GDM1 (cell line): ENCODE measurements around the gene COBL.

Source experiments
- DNase-seq: peaks from one replicate; lab custom pipeline; 2025; lab: John Stamatoyannopoulos, UW

Gene COBL

GRCh38 chr7:51306761-51307160, 9.8 kb downstream of the COBL start:
- no peak for DNase-seq

DNA sequence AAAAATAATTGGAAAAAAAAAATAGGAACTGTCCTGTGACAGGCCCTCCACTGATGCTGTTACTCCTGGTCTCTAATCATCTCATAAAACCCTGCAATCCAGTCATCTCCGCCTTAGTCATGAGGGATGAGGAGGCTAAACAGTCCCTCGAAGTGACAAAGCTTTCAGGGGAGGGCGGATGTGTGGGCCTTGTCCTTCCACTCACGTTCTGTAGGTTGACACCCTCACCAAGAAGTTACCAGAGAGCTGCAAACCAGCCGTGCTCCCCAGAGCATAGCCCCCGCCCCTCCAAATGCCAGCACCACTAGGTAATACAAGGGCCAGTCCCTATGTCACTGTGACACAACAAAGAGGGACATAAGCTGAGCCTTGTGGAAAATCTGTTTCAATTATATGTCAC, 11.9 kb downstream of the COBL start:
- no peak for DNase-seq

DNA sequence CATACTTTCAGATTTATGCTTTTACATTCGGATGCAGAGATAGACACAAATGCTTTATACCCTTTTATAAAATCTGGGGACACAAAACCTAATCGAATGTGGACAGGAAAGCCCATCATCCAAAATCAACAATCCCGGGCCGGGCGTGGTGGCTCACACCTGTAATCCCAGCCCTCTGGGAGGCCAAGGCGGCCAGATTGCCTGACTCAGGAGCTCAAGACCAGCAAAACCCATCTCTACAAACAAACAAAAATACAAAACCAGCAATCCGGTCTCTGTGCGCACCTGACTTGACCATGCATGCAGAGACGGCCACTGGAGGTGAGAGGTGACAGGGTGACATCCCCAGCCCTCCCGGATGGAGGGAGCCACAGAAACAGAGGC, 13.5 kb downstream of the COBL start:
- DNase-seq: no peak

DNA sequence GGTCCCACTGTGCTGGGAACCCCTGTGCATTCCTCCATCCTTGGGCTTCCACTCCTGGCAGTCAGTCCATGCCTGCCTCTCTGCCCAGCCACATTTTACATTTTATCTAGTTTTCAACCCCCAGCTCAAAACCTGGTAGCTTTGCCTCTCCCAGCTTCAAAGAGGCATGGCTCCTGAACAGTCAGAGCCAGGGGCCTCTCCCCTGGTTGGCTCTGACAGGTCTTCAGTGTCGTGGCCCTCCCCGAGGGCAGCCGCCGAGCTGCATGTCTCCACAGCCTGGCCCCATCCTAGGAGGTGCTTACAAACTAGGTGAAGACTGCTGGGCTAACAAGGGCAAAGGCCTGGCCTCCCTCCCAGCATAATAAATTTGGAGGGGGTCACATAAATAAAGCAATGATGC, 14.8 kb downstream of the COBL start:
- DNase-seq: no peak

- DNase-seq: no peak
Observed at GRCh38 chr7:51300762-51301674, 15.6 kb downstream of the COBL start.

DNA sequence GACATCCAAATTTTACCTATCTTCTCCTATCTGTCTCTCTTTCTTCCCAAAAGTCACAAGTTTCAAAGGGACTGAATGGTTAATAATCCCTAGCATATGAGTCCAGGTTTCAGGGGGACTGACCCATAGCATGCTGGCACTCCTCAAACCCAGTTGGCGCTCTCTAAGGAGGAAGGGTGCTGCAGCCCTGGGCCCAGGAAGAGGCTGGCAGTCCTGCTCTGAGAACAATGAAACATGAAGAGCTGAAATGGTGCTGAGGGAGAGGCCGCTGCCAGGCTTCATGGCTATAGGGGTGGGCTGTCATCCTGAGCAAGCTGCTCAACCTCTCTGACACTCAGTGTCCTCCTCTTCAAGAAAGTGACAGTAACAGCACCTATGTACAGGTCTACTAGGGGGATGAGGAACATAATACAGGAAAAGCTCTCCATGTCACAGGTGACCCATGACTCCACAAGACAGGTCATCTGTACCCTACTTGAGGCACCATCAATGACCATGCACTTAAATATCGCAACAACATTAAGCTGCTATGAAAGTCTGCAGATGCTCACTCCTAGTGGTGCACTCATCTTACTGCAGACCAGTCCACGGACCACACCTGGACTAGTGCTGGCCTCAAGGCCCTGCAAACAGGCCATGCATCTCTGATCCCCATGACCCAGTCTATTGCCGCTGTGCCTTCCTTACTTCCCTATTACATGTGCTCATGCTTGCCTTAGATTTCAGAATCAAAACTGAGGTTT, 17.0 kb downstream of the COBL start:
- no peak for DNase-seq

DNA sequence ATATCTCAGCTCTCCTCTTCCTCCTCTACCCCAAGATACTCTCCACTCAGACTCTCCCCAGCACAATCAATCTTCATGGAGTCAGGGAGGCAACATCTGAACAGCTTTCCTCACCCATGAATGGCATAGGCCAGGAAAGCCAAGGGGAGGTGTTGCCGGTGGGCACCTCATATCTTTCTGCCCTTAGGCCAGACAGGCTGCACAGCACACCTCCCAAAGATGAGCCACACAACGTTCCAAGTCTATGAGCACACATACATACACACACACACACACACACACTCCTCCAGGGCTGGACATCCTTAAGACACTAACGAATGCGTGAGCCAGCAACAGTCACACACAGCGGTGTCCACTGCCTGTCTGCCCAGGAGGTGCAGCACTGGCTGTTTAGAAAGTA, 17.7 kb downstream of the COBL start:
- no peak for DNase-seq

- no peak for DNase-seq
Observed at GRCh38 chr7:51297986-51298385, 18.6 kb downstream of the COBL start.

GRCh38 chr7:51295440-51296245, 21.0 kb downstream of the COBL start:
- no peak for DNase-seq

DNA sequence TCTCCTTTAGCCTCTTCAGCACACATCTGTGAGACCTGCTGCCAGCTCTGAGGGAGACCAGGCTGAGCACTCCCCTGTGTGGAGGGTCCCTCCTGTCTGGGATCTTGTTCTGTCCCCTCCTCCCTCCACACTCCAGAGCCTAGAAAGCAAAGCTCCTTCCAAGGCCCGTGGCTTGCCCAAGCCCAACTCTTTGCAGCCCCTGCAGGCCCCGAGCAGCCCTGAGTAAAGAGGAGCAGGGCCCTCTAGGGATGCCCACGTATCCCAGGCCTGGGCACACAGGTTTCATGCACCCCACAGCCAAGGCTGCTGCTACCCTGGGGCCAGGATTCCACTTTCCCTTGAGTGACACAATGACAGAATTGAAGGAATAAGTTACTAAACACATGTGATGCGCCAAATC, 24.0 kb downstream of the COBL start:
- no peak for DNase-seq

- no peak for DNase-seq
Observed at GRCh38 chr7:51290702-51291540, 25.7 kb downstream of the COBL start.

GRCh38 chr7:51290304-51290637, 26.3 kb downstream of the COBL start:
- DNase-seq: no peak

DNA sequence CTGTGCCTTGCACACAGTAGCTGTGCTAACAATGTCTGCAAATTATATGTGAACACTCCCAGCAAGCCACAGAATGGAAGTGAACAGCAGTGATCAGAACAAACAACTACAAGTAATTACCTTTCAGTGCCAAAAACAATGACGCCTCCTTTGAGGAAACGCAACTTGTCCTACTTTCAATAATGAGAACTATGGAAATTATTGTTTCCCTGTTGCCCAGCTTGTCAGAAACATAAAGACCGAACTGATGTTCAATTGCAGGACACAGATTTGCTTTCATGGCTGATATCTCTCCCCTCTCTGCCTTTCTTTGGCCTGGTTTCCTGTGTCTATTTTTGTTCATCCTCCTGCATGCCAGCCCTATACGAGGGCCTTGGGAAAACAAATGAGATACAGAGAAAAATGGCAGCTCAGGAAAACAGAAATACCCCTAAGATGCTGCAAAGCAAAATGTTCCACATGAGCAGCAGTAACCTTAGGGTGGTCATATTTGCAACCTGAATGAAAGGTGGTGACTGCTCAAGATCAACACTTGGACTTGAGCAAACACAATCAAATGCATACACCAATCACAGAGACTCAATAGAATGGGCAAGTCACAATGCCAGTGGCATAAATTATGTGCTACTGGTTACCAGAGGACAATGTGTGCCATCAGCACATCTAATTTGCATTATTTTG, 26.8 kb downstream of the COBL start:
- DNase-seq: no peak

DNA sequence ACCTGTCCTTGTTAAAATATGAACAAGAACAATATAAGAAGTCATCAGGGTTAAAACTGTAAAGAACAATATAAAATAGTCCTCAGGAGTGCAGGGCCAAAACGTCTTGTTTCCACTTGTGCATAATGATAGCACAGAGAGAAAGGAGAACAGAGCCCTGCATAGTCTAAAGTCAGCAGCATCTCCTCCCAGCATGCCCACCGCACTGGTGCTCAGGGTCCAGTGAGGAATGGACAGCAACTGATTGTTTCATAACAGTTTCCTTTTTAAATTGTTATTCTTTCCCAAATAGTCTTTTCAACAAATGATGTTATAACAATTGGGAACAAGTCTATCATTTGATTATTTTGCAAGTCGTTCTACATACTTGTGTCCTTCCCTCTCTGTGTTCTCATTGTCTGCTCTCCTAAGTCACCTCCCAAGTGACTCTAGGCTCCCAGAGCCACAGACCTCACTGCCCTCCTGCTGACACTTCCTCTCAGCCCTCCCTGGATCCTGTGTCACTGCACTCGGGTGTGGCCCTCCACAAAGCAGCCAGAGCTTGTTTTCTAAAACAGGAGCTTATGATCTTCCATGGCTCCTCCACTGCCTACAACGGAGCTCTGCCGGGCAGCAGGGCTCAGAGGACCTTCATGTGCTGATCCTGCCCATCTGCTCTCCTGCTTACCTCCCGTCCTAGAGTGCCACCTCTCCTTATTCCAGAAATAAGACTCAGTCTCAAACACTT, 27.6 kb downstream of the COBL start:
- no peak for DNase-seq

GRCh38 chr7:51286401-51286800, 30.2 kb downstream of the COBL start:
- DNase-seq: no peak

GRCh38 chr7:51280156-51280555, 36.5 kb downstream of the COBL start:
- no peak for DNase-seq

DNA sequence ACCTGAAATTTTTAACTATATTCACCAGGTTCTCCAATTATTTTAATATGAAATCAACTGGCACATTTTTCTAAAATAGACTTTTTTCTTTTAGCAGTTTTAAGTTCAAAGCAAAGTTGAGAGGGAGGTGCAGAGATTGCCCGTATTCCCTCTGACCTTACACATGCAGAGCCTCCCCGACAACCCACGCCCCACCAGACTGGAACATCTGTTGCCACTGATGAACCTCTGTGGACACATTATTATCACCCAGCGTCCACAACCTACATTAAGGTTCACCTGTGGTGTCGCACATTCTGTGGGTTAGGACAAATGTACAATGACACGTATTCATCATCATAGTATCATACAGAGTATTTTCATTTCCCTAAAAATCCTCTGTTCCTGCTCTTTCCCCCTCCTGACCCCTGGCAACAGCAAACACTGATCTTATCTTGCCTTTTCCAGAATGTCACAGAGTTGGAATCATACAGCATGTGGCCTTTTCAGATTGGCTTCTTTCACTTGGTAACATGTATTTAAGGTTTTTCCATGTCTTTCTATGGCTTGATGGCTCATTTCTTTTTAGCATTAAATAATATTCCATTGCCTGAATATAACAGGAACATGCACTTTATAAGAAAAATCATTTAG, 37.1 kb downstream of the COBL start:
- DNase-seq: no peak

- no peak for DNase-seq
Observed at GRCh38 chr7:51278797-51279196, 37.8 kb downstream of the COBL start.

- no peak for DNase-seq
Observed at GRCh38 chr7:51276967-51277366, 39.6 kb downstream of the COBL start.

- DNase-seq: no peak
Observed at GRCh38 chr7:51276091-51276605, 40.5 kb downstream of the COBL start.
